ENCODE results near the gene TPK1. TPM values are rescaled to one million over a fixed set of nuclear protein-coding genes. Genes with fewer than 3 reads are reported as not detected.

Gene TPK1
- total RNA-seq, 2 experiments from 2014 or later = 15.5 to 15.8 TPM

- DNase-seq = no peak
- POLR2A ChIA-PET = no interaction called here
- CTCF ChIA-PET = no interaction called here
- Mint-ChIP-seq H3K27ac (no peak overlapping the region), H3K36me3 (ENCODE audit: low read depth) (peaks cover 23% of the 10 kb centered on the region), H3K9me3 (peaks cover 6% of the 10 kb centered on the region), H3K27me3 (no peaks in the 10 kb centered on the region), H3K4me1 (ENCODE audit: low read depth) (no peaks in the 10 kb centered on the region), H3K4me3 (no peak overlapping the region)
- no peak for TF ChIP-seq CTCF (IDR thresholded peaks at IDR 0.05)
- intact Hi-C loops (cut with micrococcal nuclease) = no loop called here
- ATAC-seq = no peak
Measured at GRCh38 chr7:144650439-144650838, 185.4 kb downstream of the TPK1 start.

- H3K36me3 Mint-ChIP-seq (ENCODE audit: low read depth) = peaks cover 23% of the 10 kb centered on the region
- CTCF ChIA-PET = no interaction called here
- POLR2A ChIA-PET = no interaction called here
- DNase-seq (no peak), ATAC-seq (no peak)
- intact Hi-C loops (cut with micrococcal nuclease) = no loop called here
- H3K9me3 Mint-ChIP-seq = peaks cover 6% of the 10 kb centered on the region
- H3K27me3 Mint-ChIP-seq = no peaks in the 10 kb centered on the region
- no peak overlapping the region for H3K27ac Mint-ChIP-seq
- TF ChIP-seq CTCF (IDR thresholded peaks at IDR 0.05) = no peak
- H3K4me3 Mint-ChIP-seq = no peak overlapping the region
- no peaks in the 10 kb centered on the region for H3K4me1 Mint-ChIP-seq (ENCODE audit: low read depth)
Measured at GRCh38 chr7:144649120-144649519, 186.7 kb downstream of the TPK1 start.

GRCh38 chr7:144641389-144642044 lies 194.3 kb downstream of the TPK1 start:
- H3K27ac Mint-ChIP-seq = no peak overlapping the region
- CTCF ChIA-PET = no interaction called here

GRCh38 chr7:144632724-144633123 lies 203.1 kb downstream of the TPK1 start:
- no peak for ATAC-seq
- Mint-ChIP-seq H3K9me3 (no peaks in the 10 kb centered on the region), H3K4me1 (ENCODE audit: low read depth) (no peaks in the 10 kb centered on the region), H3K27me3 (no peaks in the 10 kb centered on the region), H3K27ac (no peak overlapping the region), H3K4me3 (no peak overlapping the region), H3K36me3 (ENCODE audit: low read depth) (peaks cover 7% of the 10 kb centered on the region)
- DNase-seq = no peak
- POLR2A ChIA-PET = no interaction called here
- intact Hi-C loops (cut with micrococcal nuclease) = no loop called here
- CTCF ChIA-PET = no interaction called here
- no peak for TF ChIP-seq CTCF (IDR thresholded peaks at IDR 0.05)

More at GRCh38 chr7:144641389-144642044, 194.3 kb downstream of the TPK1 start:
- no peak for DNase-seq
- POLR2A ChIA-PET = no interaction called here
- no peak for ATAC-seq
- Mint-ChIP-seq H3K9me3 (no peaks in the 10 kb centered on the region), H3K36me3 (ENCODE audit: low read depth) (peaks cover 4% of the 10 kb centered on the region), H3K27me3 (no peaks in the 10 kb centered on the region), H3K4me3 (no peak overlapping the region), H3K4me1 (ENCODE audit: low read depth) (no peaks in the 10 kb centered on the region)
- TF ChIP-seq CTCF (IDR thresholded peaks at IDR 0.05) = no peak
- intact Hi-C loops (cut with micrococcal nuclease) = no loop called here

- peaks cover 9% of the 10 kb centered on the region for H3K36me3 Mint-ChIP-seq (ENCODE audit: low read depth)
- H3K4me1 Mint-ChIP-seq (ENCODE audit: low read depth) = no peaks in the 10 kb centered on the region
- no peak for TF ChIP-seq CTCF (IDR thresholded peaks at IDR 0.05)
- no peaks in the 10 kb centered on the region for H3K9me3 Mint-ChIP-seq
- intact Hi-C loops (cut with micrococcal nuclease) = no loop called here
- DNase-seq (no peak), ATAC-seq (no peak)
- H3K27ac Mint-ChIP-seq = no peak overlapping the region
- no peak overlapping the region for H3K4me3 Mint-ChIP-seq
- ChIA-PET POLR2A (no interaction called here), CTCF (no interaction called here)
- H3K27me3 Mint-ChIP-seq = no peaks in the 10 kb centered on the region
Measured at GRCh38 chr7:144629598-144629997, 206.3 kb downstream of the TPK1 start.
